ENCODE results near the gene ARPC5L.

DNA sequence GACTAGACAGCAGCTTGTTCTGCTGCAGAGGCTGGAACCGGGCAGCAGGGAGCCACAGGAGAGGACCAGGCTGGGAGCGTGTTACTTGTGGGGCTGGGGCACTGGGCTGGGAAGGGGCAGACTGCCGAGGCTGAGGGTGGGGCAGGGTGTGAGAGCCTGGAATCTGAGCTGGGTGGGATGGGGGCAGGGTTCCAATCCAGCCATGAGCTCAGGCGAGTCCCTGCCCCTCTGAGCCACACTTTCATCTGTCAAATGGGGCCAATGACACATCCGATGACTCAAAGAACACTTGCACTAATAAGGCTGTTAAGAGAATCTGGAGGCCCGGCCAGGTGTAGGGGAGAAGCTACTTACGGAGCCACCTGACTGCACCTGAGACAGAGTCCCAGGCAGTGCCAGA lies 27.3 kb upstream of the ARPC5L start:
- TF ChIP-seq, protein P1, sequence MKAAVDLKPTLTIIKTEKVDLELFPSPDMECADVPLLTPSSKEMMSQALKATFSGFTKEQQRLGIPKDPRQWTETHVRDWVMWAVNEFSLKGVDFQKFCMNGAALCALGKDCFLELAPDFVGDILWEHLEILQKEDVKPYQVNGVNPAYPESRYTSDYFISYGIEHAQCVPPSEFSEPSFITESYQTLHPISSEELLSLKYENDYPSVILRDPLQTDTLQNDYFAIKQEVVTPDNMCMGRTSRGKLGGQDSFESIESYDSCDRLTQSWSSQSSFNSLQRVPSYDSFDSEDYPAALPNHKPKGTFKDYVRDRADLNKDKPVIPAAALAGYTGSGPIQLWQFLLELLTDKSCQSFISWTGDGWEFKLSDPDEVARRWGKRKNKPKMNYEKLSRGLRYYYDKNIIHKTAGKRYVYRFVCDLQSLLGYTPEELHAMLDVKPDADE (IDR thresholded peaks at IDR 0.05): no peak
- TF ChIP-seq, protein P2, sequence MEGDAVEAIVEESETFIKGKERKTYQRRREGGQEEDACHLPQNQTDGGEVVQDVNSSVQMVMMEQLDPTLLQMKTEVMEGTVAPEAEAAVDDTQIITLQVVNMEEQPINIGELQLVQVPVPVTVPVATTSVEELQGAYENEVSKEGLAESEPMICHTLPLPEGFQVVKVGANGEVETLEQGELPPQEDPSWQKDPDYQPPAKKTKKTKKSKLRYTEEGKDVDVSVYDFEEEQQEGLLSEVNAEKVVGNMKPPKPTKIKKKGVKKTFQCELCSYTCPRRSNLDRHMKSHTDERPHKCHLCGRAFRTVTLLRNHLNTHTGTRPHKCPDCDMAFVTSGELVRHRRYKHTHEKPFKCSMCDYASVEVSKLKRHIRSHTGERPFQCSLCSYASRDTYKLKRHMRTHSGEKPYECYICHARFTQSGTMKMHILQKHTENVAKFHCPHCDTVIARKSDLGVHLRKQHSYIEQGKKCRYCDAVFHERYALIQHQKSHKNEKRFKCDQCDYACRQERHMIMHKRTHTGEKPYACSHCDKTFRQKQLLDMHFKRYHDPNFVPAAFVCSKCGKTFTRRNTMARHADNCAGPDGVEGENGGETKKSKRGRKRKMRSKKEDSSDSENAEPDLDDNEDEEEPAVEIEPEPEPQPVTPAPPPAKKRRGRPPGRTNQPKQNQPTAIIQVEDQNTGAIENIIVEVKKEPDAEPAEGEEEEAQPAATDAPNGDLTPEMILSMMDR (conservative IDR thresholded peaks at IDR 0.05; ENCODE audit: low read depth in 2 of 2): no peak
- no peak for TF ChIP-seq POLR2AphosphoS5 (IDR thresholded peaks at IDR 0.05; ENCODE audit: low read depth)
- no peak for TF ChIP-seq EZH2phosphoT487 (IDR thresholded peaks at IDR 0.05; ENCODE audit: unreplicated experiment)
- no peak for TF ChIP-seq CREB1 (CRISPR knock-in tag; IDR thresholded peaks at IDR 0.05; ENCODE audit: low read depth)
- no peak for TF ChIP-seq REST (IDR thresholded peaks at IDR 0.05; ENCODE audit: unreplicated experiment)

Data from GM23338 (cell line).